H9 (cell line): ENCODE results near the gene SLC26A2. TPM values are rescaled to one million over a fixed set of nuclear protein-coding genes. Genes with fewer than 3 reads are reported as not detected.

Source experiments
- DNase-seq: peaks from one replicate; pipeline ENCODE4 v3.0.0-alpha.2; 2017
- H2AFZ ChIP-seq: one replicate; pipeline ENCODE4 v1.6.1; 2013; ENCODE audit warnings: mild to moderate bottlenecking, low read length, control low read depth, moderate library complexity
- H2AK5ac ChIP-seq: 2 replicates; pipeline ENCODE4 v1.6.1; 2013; ENCODE audit warnings: low read length, control low read depth, mixed read lengths; ENCODE audit not compliant: insufficient read length
- H2BK120ac ChIP-seq: one replicate; pipeline ENCODE4 v1.6.1; 2013; ENCODE audit warnings: low read depth, mild to moderate bottlenecking, low read length, control low read depth, inconsistent platforms; ENCODE audit not compliant: poor library complexity, severe bottlenecking
- H2BK12ac ChIP-seq: 2 replicates; pipeline ENCODE4 v1.6.1; 2013; ENCODE audit warnings: low read length, control low read depth, mixed read lengths, low read depth; ENCODE audit not compliant: insufficient read length
- H2BK15ac ChIP-seq: 2 replicates; pipeline ENCODE4 v1.6.1; 2013; ENCODE audit warnings: low read depth, low read length, control low read depth
- H2BK20ac ChIP-seq: one replicate; pipeline ENCODE4 v1.6.1; 2013; ENCODE audit warnings: low read depth, mild to moderate bottlenecking, low read length, control low read depth, inconsistent platforms; ENCODE audit not compliant: poor library complexity, severe bottlenecking
- H2BK5ac ChIP-seq: 2 replicates; pipeline ENCODE4 v1.6.1; 2013; ENCODE audit warnings: low read length, control low read depth, mixed read lengths; ENCODE audit not compliant: insufficient read length
- H3K14ac ChIP-seq: 2 replicates; pipeline ENCODE4 v1.6.1; 2013; ENCODE audit warnings: low read length, control low read depth; ENCODE audit not compliant: insufficient read depth
- H3K18ac ChIP-seq: 2 replicates; pipeline ENCODE4 v1.6.1; 2013; ENCODE audit warnings: low read depth, mild to moderate bottlenecking, mixed read lengths, low read length, control low read depth; ENCODE audit not compliant: insufficient read length
- H3K23ac ChIP-seq: 2 replicates; pipeline ENCODE4 v1.6.1; 2013; ENCODE audit warnings: low read length, control low read depth, mixed read lengths, low read depth; ENCODE audit not compliant: insufficient read length
- H3K23me2 ChIP-seq: 2 replicates; pipeline ENCODE4 v1.6.1; 2013; ENCODE audit warnings: low read depth, mild to moderate bottlenecking, mixed read lengths, low read length, control low read depth; ENCODE audit not compliant: insufficient read length, poor library complexity, severe bottlenecking
- H3K27ac ChIP-seq: 2 replicates; pipeline ENCODE4 v1.5.1; 2013; ENCODE audit warnings: low read length, control low read depth, mixed read lengths, low read depth; ENCODE audit not compliant: insufficient read length
- H3K27me3 ChIP-seq: 2 replicates; pipeline ENCODE4 v1.6.1; 2013; ENCODE audit warnings: low read length, control low read depth, inconsistent platforms; ENCODE audit not compliant: insufficient read depth
- H3K4ac ChIP-seq: 2 replicates; pipeline ENCODE4 v1.6.1; 2013; ENCODE audit warnings: low read depth, mild to moderate bottlenecking, control low read depth, inconsistent platforms, low read length, moderate library complexity
- H3K4me1 ChIP-seq: 2 replicates; pipeline ENCODE4 v1.6.1; 2013; ENCODE audit warnings: low read length, control low read depth, inconsistent platforms; ENCODE audit not compliant: insufficient read depth
- H3K4me2 ChIP-seq: 2 replicates; pipeline ENCODE4 v1.6.1; 2013; ENCODE audit warnings: low read length, control low read depth, mixed read lengths; ENCODE audit not compliant: insufficient read length, insufficient read depth
- H3K56ac ChIP-seq: 2 replicates; pipeline ENCODE4 v1.6.1; 2013; ENCODE audit warnings: low read depth, mild to moderate bottlenecking, mixed read lengths, low read length, control low read depth; ENCODE audit not compliant: insufficient read length
- H3K79me1 ChIP-seq: 2 replicates; pipeline ENCODE4 v1.6.1; 2013; ENCODE audit warnings: low read depth, mild to moderate bottlenecking, moderate library complexity, low read length, control low read depth, inconsistent platforms; ENCODE audit not compliant: insufficient read depth, poor library complexity, severe bottlenecking
- H3K79me2 ChIP-seq: 2 replicates; pipeline ENCODE4 v1.6.1; 2013; ENCODE audit warnings: low read length, control low read depth, inconsistent platforms; ENCODE audit not compliant: insufficient read depth
- H3K9ac ChIP-seq: 2 replicates; pipeline ENCODE4 v1.6.1; 2013; ENCODE audit warnings: low read length, control low read depth, mixed read lengths; ENCODE audit not compliant: insufficient read length; ENCODE audit errors: extremely low read depth
- H3K9me3 ChIP-seq: one replicate; pipeline ENCODE4 v1.6.1; 2013; ENCODE audit warnings: low read depth, low read length, inconsistent platforms; ENCODE audit not compliant: control insufficient read depth
- H3T11ph ChIP-seq: one replicate; pipeline ENCODE4 v1.6.1; 2013; ENCODE audit warnings: mild to moderate bottlenecking, low read length, control low read depth, inconsistent platforms
- H4K20me1 ChIP-seq: one replicate; pipeline ENCODE4 v1.6.1; 2013; ENCODE audit not compliant: control insufficient read depth, insufficient read length, insufficient read depth
- H4K5ac ChIP-seq: 2 replicates; pipeline ENCODE4 v1.6.1; 2013; ENCODE audit warnings: low read depth, mild to moderate bottlenecking, mixed read lengths, low read length, control low read depth; ENCODE audit not compliant: insufficient read length
- H4K8ac ChIP-seq: replicated peaks from 2 replicates; pipeline ENCODE4 v1.6.1; 2013; ENCODE audit warnings: low read length, control low read depth, mixed read lengths, low read depth; ENCODE audit not compliant: insufficient read length
- H4K91ac ChIP-seq: 2 replicates; pipeline ENCODE4 v1.6.1; 2013; ENCODE audit warnings: low read depth, mild to moderate bottlenecking, moderate library complexity, mixed read lengths, low read length, control low read depth; ENCODE audit not compliant: insufficient read length
- H3K27ac Mint-ChIP-seq, 3 experiments: 2 replicates in 2 of 3; 3 replicates in 1 of 3; pipeline ENCODE4 v1.8.0; 2020 to 2021; ENCODE audit warnings: mixed read lengths in 3 of 3, mild to moderate bottlenecking in 1 of 3, moderate library complexity in 1 of 3
- H3K27me3 Mint-ChIP-seq: 2 replicates; pipeline ENCODE4 v1.8.0; 2021; ENCODE audit warnings: low read depth, mild to moderate bottlenecking, moderate library complexity, mixed read lengths
- H3K36me3 Mint-ChIP-seq, 3 experiments: 2 replicates in 2 of 3; 3 replicates in 1 of 3; pipeline ENCODE4 v1.8.0; 2020 to 2021; ENCODE audit warnings: low read depth in 3 of 3, mixed read lengths in 3 of 3; ENCODE audit not compliant: insufficient read depth in 1 of 3
- H3K4me1 Mint-ChIP-seq, 2 experiments: 2 replicates each; pipeline ENCODE4 v1.8.0; 2020; ENCODE audit warnings: mixed read lengths in 2 of 2
- H3K4me3 Mint-ChIP-seq, 2 experiments: 2 replicates in 1 of 2; 3 replicates in 1 of 2; pipeline ENCODE4 v1.8.0; 2020 to 2021; ENCODE audit warnings: mild to moderate bottlenecking in 2 of 2, mixed read lengths in 2 of 2, moderate library complexity in 1 of 2
- H3K9me3 Mint-ChIP-seq, 2 experiments: 2 replicates in 1 of 2; 3 replicates in 1 of 2; pipeline ENCODE4 v1.8.0; 2020; ENCODE audit warnings: mild to moderate bottlenecking in 2 of 2, mixed read lengths in 2 of 2, moderate library complexity in 1 of 2
- WGBS: extraction: QIAGEN DNeasy Blood & Tissue Kit; methylation state at CpG from one replicate; pipeline ENCODE4 v1.1.7; 2013; ENCODE audit warnings: missing lambda C conversion rate, low lambda C conversion rate, mixed read lengths; ENCODE audit not compliant: insufficient read length; ENCODE audit errors: extremely low coverage; 5-methylcytosine and 5-hydroxymethylcytosine counted together
- total RNA-seq: library from RNA; stranded (reverse); gene quantifications from 2 replicates; pipeline ENCODE4 v1.2.1, GENCODE V29; 2021
- TF ChIP-seq, protein P1 (sequence below): fragments of 200-600 bp; sonication (generic); conservative IDR thresholded peaks from 3 replicates; pipeline ENCODE4 v1.8.0; 2021; ENCODE audit warnings: antibody characterized with exemption, mild to moderate bottlenecking

SLC26A2 gene
- total RNA-seq, 1 experiment from 2014 or later, result 5.9 TPM

DNA sequence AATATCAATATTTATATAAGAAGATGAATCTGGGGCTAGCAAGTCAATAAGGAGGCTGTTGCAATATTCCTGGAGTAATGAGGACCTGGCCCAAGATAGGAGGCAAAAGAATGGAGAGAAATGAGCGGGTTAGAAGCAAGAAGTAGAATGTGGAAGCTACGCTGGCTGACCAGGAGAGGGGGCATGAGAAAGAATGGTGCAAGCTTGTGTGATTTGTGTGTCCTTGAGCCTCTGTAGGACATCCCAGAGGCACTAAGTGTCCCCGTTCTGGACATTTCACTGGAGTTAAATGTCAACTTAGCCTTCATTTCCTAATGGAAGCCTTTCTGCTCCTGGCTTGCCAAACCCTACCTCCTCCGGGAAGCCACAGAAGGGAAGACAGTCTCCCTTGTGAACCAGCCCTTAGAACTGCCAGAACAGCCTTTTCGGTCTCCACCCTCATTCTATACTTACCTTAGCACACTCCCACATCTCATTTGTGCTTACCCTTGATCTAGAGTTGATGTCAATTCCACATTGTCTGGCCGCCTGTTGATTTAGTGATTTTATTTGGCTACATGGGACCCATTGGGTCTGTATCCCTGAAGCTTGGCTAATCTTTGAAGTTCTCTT is 9.3 kb upstream of the SLC26A2 start:
- Mint-ChIP-seq H3K36me3 (no peaks in the 10 kb centered on the region), H3K4me3 (no peak overlapping the region), H3K9me3 (no peaks in the 10 kb centered on the region), H3K27me3 (no peaks in the 10 kb centered on the region; the same call in none of the 2 replicates), H3K4me1 (no peaks in the 10 kb centered on the region), H3K27ac (no peak overlapping the region; a peak in 1 of 7 replicates)
- H2AK5ac ChIP-seq, result no peak overlapping the region
- no peaks in the 10 kb centered on the region for H3K4me1 ChIP-seq
- no peaks in the 10 kb centered on the region for H3K9me3 ChIP-seq
- DNase-seq, result peak; percentile 42
- no peaks in the 10 kb centered on the region for H3K27me3 ChIP-seq
- H3T11ph ChIP-seq, result no peak overlapping the region
- no peak overlapping the region for H2BK5ac ChIP-seq
- H3K4me2 ChIP-seq, result no peak overlapping the region
- no peak overlapping the region for H2BK12ac ChIP-seq
- H3K23me2 ChIP-seq, result no peaks in the 10 kb centered on the region
- H4K8ac ChIP-seq, result no peak overlapping the region
- no peak overlapping the region for H3K4ac ChIP-seq
- no peaks in the 10 kb centered on the region for H3K79me1 ChIP-seq
- H3K79me2 ChIP-seq, result no peaks in the 10 kb centered on the region
- H4K91ac ChIP-seq, result no peak overlapping the region
- H2BK120ac ChIP-seq, result no peak overlapping the region
- no peaks in the 10 kb centered on the region for H4K20me1 ChIP-seq
- no peak overlapping the region for H3K27ac ChIP-seq
- H3K18ac ChIP-seq, result no peak overlapping the region
- H3K9ac ChIP-seq, result no peak overlapping the region
- no peak overlapping the region for H2BK20ac ChIP-seq
- no peak overlapping the region for H3K56ac ChIP-seq
- no peak overlapping the region for H2AFZ ChIP-seq
- no peak overlapping the region for H3K14ac ChIP-seq
- TF ChIP-seq, protein P1, sequence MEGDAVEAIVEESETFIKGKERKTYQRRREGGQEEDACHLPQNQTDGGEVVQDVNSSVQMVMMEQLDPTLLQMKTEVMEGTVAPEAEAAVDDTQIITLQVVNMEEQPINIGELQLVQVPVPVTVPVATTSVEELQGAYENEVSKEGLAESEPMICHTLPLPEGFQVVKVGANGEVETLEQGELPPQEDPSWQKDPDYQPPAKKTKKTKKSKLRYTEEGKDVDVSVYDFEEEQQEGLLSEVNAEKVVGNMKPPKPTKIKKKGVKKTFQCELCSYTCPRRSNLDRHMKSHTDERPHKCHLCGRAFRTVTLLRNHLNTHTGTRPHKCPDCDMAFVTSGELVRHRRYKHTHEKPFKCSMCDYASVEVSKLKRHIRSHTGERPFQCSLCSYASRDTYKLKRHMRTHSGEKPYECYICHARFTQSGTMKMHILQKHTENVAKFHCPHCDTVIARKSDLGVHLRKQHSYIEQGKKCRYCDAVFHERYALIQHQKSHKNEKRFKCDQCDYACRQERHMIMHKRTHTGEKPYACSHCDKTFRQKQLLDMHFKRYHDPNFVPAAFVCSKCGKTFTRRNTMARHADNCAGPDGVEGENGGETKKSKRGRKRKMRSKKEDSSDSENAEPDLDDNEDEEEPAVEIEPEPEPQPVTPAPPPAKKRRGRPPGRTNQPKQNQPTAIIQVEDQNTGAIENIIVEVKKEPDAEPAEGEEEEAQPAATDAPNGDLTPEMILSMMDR, result peak; percentile 55
- WGBS, result no CpG with 5 or more reads among the region's 6 CpGs
- H3K23ac ChIP-seq, result no peak overlapping the region
- no peak overlapping the region for H2BK15ac ChIP-seq
- no peak overlapping the region for H4K5ac ChIP-seq
